GM20000 (cell line): Measurements from ENCODE around the gene VIPAS39.

Experiments
- DNase-seq: peaks from one replicate; pipeline ENCODE4 v3.0.0; 2012; ENCODE audit warnings: low spot score
- TF ChIP-seq, protein P1 (sequence below): IDR thresholded peaks from 2 replicates; pipeline ENCODE4 v1.5.1; 2012; ENCODE audit warnings: mild to moderate bottlenecking, control low read depth; ENCODE audit errors: extremely low read depth, missing control alignments

VIPAS39 gene

DNA sequence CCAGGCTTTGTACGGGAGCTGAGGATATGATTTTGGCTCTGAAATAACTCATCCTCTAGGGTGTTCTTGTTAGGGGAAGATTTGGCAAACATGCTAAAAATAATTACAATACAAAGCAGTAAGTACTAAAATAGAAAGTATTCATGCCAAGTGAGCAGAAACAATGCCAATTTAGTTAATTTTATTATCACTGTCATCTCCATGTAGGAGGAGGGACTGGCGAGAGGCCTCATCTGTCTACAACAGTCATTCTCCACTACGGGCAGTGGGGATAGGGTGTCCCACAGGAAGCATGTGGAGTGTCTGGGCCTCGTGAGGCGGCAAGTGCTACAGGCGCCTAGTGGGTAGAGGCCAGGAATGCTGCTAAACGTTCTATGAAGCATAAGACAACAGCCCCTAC lies 37.9 kb upstream of the VIPAS39 start:
- TF ChIP-seq, protein P1, sequence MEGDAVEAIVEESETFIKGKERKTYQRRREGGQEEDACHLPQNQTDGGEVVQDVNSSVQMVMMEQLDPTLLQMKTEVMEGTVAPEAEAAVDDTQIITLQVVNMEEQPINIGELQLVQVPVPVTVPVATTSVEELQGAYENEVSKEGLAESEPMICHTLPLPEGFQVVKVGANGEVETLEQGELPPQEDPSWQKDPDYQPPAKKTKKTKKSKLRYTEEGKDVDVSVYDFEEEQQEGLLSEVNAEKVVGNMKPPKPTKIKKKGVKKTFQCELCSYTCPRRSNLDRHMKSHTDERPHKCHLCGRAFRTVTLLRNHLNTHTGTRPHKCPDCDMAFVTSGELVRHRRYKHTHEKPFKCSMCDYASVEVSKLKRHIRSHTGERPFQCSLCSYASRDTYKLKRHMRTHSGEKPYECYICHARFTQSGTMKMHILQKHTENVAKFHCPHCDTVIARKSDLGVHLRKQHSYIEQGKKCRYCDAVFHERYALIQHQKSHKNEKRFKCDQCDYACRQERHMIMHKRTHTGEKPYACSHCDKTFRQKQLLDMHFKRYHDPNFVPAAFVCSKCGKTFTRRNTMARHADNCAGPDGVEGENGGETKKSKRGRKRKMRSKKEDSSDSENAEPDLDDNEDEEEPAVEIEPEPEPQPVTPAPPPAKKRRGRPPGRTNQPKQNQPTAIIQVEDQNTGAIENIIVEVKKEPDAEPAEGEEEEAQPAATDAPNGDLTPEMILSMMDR: no peak
- DNase-seq: no peak

DNA sequence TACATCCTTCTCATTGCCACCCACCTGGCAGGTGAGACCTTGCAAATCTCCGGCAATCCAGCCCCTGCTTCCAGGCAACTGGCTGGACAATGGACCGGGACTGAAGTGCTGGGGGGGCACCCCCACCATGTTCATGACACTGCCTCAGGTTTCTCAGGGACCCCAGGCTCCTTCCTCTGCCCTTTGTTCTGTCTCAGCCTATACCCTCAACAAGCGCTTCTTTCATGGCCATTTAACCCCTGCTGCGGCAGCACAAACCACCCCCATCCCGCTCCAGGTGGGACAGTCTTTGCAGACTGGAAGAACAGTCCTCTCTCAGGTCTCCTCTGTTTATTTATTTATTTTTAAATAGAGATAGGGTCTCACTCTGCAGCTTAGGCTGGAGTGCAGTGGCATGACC lies 33.7 kb upstream of the VIPAS39 start:
- DNase-seq: no peak
- TF ChIP-seq, protein P1: no peak

DNA sequence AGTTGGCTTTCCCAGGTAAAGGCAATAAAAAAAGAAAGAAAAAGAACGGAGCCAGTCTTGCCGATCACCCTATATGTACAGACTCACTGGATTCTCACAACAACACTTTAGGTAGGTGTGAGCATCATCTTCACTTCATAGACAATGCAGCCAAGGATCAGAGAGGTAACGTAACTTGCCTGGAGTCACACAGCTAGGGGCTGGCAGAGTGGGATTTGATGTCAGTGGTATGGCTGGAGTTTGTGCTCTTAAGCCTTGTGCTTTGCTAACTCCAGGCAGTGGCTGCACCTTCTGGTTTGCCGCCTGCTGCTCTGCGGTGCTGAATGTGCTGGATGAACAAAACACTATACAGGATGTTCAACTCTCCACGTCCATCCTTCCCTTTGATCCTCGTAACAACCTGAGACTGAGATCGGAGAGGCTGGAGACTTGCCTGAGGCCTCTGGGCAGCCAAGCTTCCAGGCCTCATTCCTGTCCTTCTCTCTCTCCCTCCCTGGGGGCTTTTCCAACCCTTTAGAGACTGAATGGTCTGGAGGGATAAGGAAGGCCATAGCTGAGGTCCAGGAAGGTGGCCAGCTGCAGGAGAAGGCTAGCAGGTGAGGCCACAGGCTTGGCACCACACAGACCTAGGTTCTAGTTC lies 33.1 kb upstream of the VIPAS39 start:
- no peak for DNase-seq

DNA sequence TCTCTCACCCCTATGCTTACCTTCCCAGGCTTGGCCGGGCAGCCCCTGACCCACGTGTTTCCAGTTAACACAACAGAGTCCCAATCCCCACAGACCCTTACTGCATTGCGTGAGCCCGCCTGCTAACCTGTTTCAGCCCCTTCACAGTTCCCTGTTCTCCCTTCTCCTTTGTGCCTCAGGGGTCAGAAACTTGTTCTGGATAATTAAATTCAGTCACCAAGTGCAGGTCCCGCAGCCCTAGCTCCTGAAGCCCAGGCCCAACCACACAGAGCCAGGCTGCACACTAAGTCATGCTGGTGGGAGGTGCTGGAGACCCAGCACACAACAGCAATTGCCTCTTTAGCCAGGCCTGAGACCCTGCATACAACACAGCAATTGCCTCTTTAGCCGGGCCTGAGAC lies 31.6 kb upstream of the VIPAS39 start:
- no peak for DNase-seq
- TF ChIP-seq, protein P1: no peak

More for the DNA sequence above, 33.1 kb upstream of the VIPAS39 start:
- TF ChIP-seq, protein P1: no peak

DNA sequence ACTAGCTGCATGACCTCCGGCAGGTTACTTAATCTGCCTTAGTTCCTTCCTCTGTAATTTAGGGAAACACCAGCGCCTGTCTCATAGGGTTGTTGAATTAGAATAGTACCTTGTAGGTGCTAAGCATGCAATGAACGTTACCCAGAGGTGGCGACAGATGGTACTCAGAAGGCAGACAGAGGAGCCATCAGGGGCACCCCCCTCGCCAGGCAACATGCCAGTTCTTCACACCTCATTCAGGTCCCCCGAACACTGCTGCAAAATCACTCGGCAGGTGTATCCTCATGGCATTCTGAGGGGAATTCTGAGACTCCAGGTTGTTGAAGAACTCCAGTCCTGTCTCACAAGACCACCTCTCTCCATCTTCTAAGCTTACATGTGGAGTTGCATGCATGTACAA lies 31.2 kb upstream of the VIPAS39 start:
- TF ChIP-seq, protein P1: no peak

DNA sequence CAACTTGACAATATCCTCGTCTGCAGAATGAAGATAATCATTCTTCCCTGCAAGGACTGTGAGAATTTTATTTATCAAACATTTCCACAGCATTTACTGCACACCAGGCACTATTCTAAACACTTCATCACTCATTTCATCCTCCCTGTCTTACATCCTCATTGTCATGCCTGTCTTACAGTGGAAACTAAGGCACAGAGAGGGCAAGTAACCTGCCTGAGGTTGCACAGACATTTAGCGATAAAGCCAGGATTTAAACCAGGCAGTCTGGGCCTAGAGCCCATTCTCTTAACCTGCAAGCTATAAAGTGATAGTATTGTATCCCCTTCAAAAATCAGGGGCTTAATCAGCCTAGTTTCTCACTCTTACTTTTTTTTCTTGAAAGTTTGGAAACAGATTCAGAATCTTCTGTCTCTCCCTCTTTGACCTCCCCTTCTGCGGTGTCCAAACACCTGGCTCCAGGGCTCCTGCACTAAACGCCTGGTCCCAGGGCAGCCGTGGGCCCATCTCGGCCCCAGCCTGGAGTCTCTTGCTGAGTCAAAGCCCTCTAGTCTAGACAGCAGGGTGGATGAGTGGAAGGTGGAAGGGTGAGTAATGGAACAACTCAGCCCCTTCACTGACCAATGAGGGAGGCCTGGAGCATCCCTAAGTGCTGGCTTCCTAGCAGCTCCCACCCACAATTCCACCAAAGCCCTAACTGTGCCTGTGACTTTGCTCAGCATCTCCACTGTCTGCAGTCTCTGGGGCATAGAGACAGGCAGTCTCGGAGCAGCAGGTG lies 28.7 kb upstream of the VIPAS39 start:
- TF ChIP-seq, protein P1: no peak
- no peak for DNase-seq

More for the DNA sequence above, 31.2 kb upstream of the VIPAS39 start:
- no peak for DNase-seq

DNA sequence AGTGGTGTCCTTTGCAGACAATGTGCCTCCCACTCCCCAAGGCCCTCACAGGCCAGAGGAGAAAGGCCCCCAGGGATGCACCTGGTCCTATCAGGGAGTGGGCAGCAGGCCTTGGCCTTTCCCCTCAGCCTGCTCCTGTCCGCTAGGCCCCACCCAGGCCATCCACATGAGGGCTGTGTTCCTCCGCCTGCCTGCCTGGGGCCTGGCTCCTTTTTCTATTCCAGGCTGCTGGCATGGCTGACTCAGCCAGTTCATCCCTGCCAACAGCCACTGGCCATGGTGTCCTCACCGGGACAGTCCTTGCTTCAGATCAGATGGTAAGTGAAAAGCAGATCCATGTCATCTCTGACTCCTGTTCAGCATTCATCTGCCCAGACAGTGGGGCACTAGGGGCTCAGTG lies 27.9 kb upstream of the VIPAS39 start:
- DNase-seq: no peak
- TF ChIP-seq, protein P1: no peak
